ENCODE results near the gene SMOC1.

Gene SMOC1

DNA sequence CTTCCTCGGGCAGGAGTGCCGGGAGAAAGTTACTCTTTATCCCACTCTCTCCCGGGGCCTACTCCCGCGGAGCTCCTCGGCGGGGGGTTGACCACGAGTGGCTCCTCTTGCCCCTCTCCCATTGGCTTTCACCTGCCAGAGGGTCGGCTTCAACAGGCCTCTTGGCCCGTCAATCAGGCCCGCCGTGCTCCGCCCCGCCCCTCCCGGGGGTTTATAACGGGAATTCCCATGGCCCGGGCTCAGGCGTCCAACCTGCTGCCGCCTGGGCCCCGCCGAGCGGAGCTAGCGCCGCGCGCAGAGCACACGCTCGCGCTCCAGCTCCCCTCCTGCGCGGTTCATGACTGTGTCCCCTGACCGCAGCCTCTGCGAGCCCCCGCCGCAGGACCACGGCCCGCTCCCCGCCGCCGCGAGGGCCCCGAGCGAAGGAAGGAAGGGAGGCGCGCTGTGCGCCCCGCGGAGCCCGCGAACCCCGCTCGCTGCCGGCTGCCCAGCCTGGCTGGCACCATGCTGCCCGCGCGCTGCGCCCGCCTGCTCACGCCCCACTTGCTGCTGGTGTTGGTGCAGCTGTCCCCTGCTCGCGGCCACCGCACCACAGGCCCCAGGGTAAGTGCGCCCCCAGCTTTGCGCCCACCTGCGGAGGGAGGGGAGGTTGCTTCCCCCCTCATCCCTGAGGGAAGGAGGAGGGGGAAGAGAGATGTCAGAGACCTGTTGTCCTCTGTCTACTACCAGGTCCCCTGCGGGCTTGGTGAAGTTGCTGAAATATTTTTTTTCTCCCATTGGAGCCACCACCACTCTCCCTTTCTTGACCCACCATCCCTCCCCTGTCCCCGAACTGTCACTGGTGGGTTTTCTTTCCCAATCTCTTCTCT lies at the start of gene SMOC1:
Gene SMOC1, plus strand, starts transcription at position 242 of the 869 bp plus-strand sequence. Its CDS starts 263 bp downstream, at position 505.
- no peak for DNase-seq

GRCh38 chr14:69838881-69839416 lies 40.3 kb upstream of the SMOC1 start:
- DNase-seq = no peak

DNA sequence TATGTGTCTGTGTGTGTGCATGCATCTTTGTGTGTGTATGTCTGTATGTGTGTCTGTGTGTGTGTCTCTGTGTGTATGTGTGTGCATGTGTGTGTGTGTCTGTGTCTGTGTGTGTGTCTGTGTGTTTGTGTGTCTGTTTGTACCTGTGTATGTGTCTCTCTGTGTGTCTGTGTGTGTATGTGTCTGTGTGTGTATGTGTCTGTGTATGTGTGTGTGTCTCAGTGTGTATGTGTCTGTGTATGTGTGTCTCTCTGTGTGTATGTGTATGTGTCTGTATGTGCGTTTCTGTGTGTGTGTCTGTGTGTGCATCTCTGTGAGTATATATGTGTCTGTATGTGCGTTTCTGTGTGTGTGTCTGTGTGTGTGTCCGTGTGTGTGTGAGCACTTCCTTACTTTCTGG lies 39.6 kb upstream of the SMOC1 start:
- no peak for DNase-seq

DNA sequence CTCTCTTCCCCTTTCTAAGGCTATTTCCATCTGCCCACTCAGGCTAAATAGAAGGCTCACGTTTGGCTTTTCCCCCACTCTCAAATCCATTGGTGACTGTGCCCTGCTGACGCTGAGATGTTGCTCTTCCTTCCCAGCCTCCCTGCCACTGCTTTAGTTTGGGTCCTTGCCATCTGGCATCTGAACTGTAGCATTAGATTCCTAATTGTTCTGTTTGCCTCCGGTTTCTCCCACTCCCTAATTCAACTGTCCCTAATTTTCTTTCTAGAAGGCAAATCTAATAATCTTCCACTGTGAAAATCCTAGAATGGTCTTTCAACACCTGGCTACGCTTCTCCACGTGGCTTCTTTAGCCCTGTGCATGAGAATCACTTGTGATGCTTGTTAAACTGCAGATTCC lies 37.6 kb upstream of the SMOC1 start:
- no peak for DNase-seq

GRCh38 chr14:69842686-69843420 lies 36.4 kb upstream of the SMOC1 start:
- no peak for DNase-seq

DNA sequence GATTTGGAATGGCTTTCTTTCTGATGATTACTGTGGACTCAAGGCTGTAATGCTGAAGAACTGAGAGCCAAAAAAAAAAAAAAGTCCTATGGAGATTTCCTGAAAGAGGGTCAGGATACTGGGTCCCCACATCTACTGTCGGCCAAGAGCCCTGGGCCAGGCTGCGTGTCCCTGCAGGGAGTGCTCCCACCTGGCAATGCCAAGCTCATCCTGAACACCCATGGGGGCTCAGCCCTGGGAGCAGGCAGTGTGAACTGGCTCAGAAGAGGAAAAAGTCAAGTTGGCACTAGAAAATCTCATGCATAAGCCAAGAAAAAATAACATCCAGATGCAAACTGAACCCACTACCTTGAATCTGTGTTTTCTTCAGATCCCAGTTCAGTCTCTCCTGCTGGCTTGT lies 35.0 kb upstream of the SMOC1 start:
- DNase-seq = no peak

- DNase-seq = no peak
Measured at GRCh38 chr14:69845050-69845581, 34.1 kb upstream of the SMOC1 start.

GRCh38 chr14:69845787-69846186 lies 33.4 kb upstream of the SMOC1 start:
- DNase-seq = no peak

- DNase-seq = no peak
Measured at GRCh38 chr14:69848156-69848555, 31.1 kb upstream of the SMOC1 start.

- no peak for DNase-seq
Measured at GRCh38 chr14:69848903-69849391, 30.3 kb upstream of the SMOC1 start.

DNA sequence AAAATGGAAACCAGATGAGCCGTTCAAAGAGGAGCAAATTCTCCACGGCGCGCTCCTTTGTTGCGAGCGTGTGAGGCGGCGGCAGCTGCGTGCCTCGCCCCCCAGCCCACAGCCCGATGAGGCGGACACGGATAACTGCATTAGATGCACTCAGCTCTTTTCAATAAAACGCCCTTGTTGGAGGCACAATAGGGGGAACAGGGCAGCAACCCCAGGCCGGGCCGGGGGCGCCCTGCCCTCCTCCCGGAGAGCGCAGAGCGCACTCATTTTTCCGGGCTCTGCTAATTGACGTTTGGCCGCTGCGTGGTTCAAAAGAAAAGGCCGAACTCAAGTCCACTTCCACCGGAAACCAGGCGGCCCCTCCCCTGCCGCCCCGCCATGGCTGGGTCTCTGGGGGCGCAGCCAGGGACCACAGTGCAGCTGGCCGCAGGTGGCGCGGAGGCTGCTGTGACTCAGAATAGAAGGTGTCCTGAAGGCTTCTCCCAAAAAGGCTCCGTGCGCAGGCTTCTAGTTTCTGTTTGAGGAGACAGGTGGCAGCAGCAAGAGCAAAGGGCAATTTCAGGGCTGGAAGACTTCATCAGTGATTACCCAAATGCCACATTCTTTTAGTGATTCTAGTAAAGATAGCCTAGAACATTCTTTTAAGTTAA lies 29.0 kb upstream of the SMOC1 start:
- no peak for DNase-seq

DNA sequence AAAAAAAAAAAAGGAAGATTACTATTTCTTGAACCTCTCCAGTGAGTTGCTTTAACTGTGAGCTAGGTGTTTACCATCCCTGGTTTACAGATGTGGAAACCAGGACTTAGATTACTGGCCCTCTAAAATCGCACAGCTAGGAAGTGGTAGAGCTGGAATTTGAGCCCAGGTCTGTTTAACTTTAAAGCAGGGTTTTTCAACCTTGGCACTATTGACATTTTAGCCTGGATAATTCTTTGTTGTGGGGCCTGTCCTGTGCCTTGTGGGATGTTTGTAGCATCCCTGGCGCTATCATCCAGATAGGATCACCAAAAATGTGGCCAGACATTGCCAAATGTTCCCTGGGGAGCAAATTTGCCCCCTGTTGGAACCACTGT lies 28.5 kb upstream of the SMOC1 start:
- no peak for DNase-seq

DNA sequence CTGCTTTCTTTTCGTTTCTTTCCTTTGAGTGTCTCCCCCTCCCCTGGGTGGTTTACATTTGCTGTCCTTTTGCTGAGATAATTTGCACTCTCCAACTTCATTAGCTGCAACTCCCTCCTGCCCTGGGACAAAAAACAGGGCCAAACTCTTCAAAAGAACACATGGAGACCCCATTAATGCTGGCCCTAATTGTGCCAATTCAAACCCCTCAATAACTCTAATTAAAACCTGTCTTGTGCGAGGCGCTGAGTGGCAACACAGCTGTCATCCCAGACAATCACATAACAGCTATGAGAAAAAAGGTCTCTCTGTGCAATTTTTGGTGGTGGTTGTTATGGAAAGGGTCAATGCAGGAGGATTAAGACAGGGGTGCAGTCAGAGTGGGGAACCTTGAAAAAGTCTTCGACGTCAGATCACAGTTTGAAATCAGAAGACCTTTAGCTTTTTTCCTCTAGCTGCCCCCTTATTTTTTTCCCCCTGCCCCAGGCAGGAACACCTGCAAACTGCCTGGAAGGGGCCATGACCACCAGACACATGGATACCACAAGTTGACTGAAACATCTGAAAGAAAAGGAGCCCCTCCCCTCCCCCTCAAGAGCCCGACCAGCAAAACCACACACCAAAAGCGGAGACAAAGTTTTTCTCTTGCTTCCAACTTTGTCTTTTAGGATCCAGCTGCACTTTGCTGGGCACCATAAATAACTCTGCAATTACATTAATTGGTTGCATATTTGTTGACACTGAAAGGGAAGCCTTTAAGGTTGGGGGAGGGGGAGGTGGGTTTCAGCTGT lies 26.5 kb upstream of the SMOC1 start:
- DNase-seq = no peak

- DNase-seq = no peak
Measured at GRCh38 chr14:69853774-69854173, 25.4 kb upstream of the SMOC1 start.

- no peak for DNase-seq
Measured at GRCh38 chr14:69854598-69854997, 24.6 kb upstream of the SMOC1 start.

- DNase-seq = no peak
Measured at GRCh38 chr14:69855180-69855832, 23.9 kb upstream of the SMOC1 start.

GRCh38 chr14:69858801-69859200 lies 20.4 kb upstream of the SMOC1 start:
- DNase-seq = no peak

- DNase-seq = no peak
Measured at GRCh38 chr14:69859591-69859990, 19.6 kb upstream of the SMOC1 start.

GRCh38 chr14:69860221-69860620 lies 19.0 kb upstream of the SMOC1 start:
- no peak for DNase-seq

GRCh38 chr14:69861025-69861569 lies 18.1 kb upstream of the SMOC1 start:
- no peak for DNase-seq

DNA sequence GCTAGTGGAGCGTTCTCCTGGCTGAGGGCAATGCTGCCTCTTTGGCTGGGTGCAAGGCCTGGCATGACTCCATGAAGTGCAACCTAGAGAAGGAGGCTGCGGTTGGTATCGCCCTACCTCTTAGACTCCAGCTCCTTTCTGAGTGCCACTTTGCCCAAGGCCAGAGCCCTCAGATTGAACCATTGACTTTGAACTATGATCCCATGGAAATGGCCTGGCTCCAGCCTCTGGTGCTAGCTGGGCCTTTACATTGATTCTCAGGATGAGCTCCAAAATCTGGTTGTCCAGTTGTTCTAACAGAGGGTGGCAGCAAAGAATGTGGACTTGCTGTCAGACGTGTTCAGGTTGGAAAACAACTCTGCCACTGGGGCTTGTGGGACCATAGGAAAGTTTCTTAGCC lies 16.1 kb upstream of the SMOC1 start:
- DNase-seq = no peak
